Measurements from ENCODE around the gene C16orf74.

DNA sequence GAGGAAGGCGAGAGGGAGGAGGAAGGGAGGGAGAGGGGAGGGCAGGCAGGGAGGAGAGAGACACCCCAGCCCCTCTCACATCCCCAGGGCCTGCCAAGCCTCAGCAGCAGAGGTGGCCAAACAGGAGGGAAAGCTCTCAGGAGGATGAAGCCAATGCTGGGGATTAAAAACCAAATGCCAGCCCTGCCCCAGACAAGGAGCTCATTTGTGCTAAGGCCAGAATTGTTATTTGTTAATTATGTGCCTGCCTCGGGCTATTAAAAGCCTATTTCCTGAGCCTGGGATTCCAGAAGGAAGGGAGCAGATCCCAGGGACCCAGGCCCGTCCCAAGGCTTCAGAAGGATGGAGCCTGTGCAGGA is 34.2 kb downstream of the C16orf74 start:
- TF ChIP-seq, protein P1, sequence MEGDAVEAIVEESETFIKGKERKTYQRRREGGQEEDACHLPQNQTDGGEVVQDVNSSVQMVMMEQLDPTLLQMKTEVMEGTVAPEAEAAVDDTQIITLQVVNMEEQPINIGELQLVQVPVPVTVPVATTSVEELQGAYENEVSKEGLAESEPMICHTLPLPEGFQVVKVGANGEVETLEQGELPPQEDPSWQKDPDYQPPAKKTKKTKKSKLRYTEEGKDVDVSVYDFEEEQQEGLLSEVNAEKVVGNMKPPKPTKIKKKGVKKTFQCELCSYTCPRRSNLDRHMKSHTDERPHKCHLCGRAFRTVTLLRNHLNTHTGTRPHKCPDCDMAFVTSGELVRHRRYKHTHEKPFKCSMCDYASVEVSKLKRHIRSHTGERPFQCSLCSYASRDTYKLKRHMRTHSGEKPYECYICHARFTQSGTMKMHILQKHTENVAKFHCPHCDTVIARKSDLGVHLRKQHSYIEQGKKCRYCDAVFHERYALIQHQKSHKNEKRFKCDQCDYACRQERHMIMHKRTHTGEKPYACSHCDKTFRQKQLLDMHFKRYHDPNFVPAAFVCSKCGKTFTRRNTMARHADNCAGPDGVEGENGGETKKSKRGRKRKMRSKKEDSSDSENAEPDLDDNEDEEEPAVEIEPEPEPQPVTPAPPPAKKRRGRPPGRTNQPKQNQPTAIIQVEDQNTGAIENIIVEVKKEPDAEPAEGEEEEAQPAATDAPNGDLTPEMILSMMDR (conservative IDR thresholded peaks at IDR 0.05): no peak
- TF ChIP-seq EZH2 (IDR thresholded peaks at IDR 0.05; ENCODE audit: low read depth): no peak
